Suprapubic skin (tissue), 4 donors: ENCODE results near the gene PLCB1.

Experiments used
- CTCF ChIP-seq, 2 donors: fragments of 200-600 bp in 1 of 2; fragments of 450-650 bp in 1 of 2; sonication (generic) in 1 of 2; IDR thresholded peaks; one replicate each; pipeline ENCODE4 v1.5.1; 2016 to 2019; ENCODE audit warnings: antibody characterized with exemption in 2 of 2, mild to moderate bottlenecking in 1 of 2, moderate library complexity in 1 of 2
- EP300 ChIP-seq: sonication (generic); formaldehyde crosslinking; IDR thresholded peaks from one replicate; pipeline ENCODE4 v1.6.1; 2017; ENCODE audit warnings: antibody characterized with exemption
- POLR2A ChIP-seq, 2 donors: fragments of 450-650 bp; IDR thresholded peaks; one replicate each; pipeline ENCODE4 v1.6.1; 2017; ENCODE audit warnings: antibody characterized with exemption in 2 of 2, mild to moderate bottlenecking in 2 of 2, moderate library complexity in 2 of 2
- POLR2AphosphoS5 ChIP-seq, 3 donors: sonication (generic); formaldehyde crosslinking; IDR thresholded peaks; one replicate each; pipeline ENCODE4 v1.6.1; 2017; ENCODE audit warnings: antibody characterized with exemption in 3 of 3

GRCh38 chr20:8318965-8319625 lies 187.0 kb downstream of the PLCB1 start:
- TF ChIP-seq POLR2A (IDR thresholded peaks at IDR 0.05): no peak
- no peak for TF ChIP-seq CTCF (IDR thresholded peaks at IDR 0.05)
- TF ChIP-seq EP300: no peak
- no peak for TF ChIP-seq POLR2AphosphoS5 (IDR thresholded peaks at IDR 0.05)
